ENCODE measurements around the gene TMEM41B.
"Not testable (repeated sequence)": the region's sequence is repeated elsewhere in the genome, so short reads cannot be mapped to it uniquely, and the experiment has no call there.

TMEM41B gene

DNA sequence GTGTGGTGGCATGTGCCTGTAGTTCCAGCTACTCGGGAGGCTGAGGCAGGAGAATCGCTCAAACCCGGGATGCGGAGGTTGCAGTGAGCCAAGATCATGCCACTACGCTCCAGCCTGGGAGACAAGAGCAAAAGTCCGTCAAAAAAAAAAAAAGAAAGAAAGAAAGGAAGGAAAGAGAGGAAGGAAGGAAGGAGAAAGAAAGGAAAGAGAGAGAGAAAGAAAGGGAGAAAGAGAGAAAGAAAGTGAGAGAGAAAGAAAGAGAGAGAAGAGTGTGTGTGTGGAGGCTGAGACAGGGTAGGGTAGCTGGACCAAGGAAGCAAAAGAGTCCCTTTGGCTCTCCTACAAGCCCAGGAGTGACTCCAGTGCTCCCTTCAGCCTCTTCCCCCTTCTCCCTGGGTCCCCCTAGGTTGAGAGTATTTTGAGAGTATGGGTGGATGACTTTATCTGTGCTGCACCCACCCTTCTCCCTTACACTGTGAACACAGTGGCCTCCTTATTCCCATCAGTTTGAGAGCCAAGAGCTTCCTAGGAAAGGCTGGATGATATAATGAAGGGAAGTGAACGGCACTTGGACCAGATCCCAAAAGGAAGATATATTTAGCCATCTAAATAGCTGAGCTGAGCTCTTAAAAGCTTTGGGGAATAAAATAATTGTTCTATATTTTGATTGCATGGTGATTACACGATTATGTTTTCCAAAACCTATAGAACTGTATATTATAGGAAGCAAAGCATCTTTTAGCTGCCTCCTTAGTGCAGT, 39.7 kb downstream of the TMEM41B start:
- Mint-ChIP-seq H3K27me3 (no peaks in the 10 kb centered on the region), H3K36me3 (no peaks in the 10 kb centered on the region), H3K9me3 (ENCODE audit: low read depth) (no peaks in the 10 kb centered on the region), H3K27ac (no peak overlapping the region), H3K4me3 (no peak overlapping the region), H3K4me1 (ENCODE audit: low read depth) (peaks cover 8% of the 10 kb centered on the region)

GRCh38 chr11:9273376-9274336, 40.7 kb downstream of the TMEM41B start:
- Mint-ChIP-seq H3K27me3 (no peaks in the 10 kb centered on the region), H3K4me1 (ENCODE audit: low read depth) (peaks cover 8% of the 10 kb centered on the region), H3K9me3 (ENCODE audit: low read depth) (no peaks in the 10 kb centered on the region), H3K4me3 (no peak overlapping the region), H3K36me3 (no peaks in the 10 kb centered on the region), H3K27ac (no peak overlapping the region)

- Mint-ChIP-seq H3K4me3 (no peak overlapping the region), H3K27ac (no peak overlapping the region), H3K36me3 (no peaks in the 10 kb centered on the region), H3K27me3 (no peaks in the 10 kb centered on the region), H3K9me3 (ENCODE audit: low read depth) (no peaks in the 10 kb centered on the region), H3K4me1 (ENCODE audit: low read depth) (peaks cover 10% of the 10 kb centered on the region)
These were observed 44.8 kb downstream of the TMEM41B start for GRCh38 chr11:9269492-9270013.

- H3K36me3 Mint-ChIP-seq = no peaks in the 10 kb centered on the region
- no peak overlapping the region for H3K27ac Mint-ChIP-seq
- no peaks in the 10 kb centered on the region for H3K27me3 Mint-ChIP-seq
- H3K4me3 Mint-ChIP-seq = no peak overlapping the region
- peaks cover 16% of the 10 kb centered on the region for H3K4me1 Mint-ChIP-seq (ENCODE audit: low read depth)
- H3K9me3 Mint-ChIP-seq (ENCODE audit: low read depth) = no peaks in the 10 kb centered on the region
These were observed 46.7 kb downstream of the TMEM41B start for GRCh38 chr11:9267680-9268079.

DNA sequence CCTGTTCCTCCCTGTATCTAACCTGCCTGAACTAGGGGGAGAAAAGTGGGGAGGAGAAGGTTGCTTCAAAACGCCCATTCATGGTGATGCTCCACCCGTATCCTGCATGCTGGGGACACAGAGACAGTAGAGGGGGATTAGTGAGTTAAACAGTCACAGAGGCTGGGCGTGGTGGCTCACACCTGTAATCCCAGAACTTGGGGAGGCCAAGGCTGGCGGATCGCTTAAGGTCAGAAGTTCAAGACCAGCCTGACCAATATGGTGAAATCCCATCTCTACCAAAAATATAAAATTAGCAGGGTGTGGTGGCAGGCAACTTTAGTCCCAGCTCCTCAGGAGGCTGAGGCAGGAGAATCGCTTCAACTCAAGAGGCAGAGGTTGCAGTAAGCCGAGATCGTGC, 47.5 kb downstream of the TMEM41B start:
- H3K27me3 Mint-ChIP-seq = no peaks in the 10 kb centered on the region
- peaks cover 22% of the 10 kb centered on the region for H3K4me1 Mint-ChIP-seq (ENCODE audit: low read depth)
- no peak overlapping the region for H3K27ac Mint-ChIP-seq
- H3K4me3 Mint-ChIP-seq = peak overlapping the region; percentile 88
- peaks cover 2% of the 10 kb centered on the region for H3K36me3 Mint-ChIP-seq
- H3K9me3 Mint-ChIP-seq (ENCODE audit: low read depth) = no peaks in the 10 kb centered on the region

GRCh38 chr11:9266132-9266736, 48.2 kb downstream of the TMEM41B start:
- Mint-ChIP-seq H3K9me3 (ENCODE audit: low read depth) (no peaks in the 10 kb centered on the region), H3K4me1 (ENCODE audit: low read depth) (peaks cover 28% of the 10 kb centered on the region), H3K27ac (peak overlapping the region; percentile 86), H3K36me3 (peaks cover 2% of the 10 kb centered on the region), H3K27me3 (no peaks in the 10 kb centered on the region), H3K4me3 (peak overlapping the region; percentile 88)

GRCh38 chr11:9265211-9266131, 48.9 kb downstream of the TMEM41B start, which contains the start of gene DENND5A:
TSS of gene DENND5A (minus strand) at chr11:9265350. CDS start at chr11:9265069, 281 bp downstream.
- Mint-ChIP-seq H3K27me3 (no peaks in the 10 kb centered on the region), H3K36me3 (peaks cover 2% of the 10 kb centered on the region), H3K4me3 (peak within 1 kb of the TSS; percentile 96), H3K27ac (peak within 1 kb of the TSS; percentile 99), H3K9me3 (ENCODE audit: low read depth) (no peaks in the 10 kb centered on the region), H3K4me1 (ENCODE audit: low read depth) (peaks cover 36% of the 10 kb centered on the region)

DNA sequence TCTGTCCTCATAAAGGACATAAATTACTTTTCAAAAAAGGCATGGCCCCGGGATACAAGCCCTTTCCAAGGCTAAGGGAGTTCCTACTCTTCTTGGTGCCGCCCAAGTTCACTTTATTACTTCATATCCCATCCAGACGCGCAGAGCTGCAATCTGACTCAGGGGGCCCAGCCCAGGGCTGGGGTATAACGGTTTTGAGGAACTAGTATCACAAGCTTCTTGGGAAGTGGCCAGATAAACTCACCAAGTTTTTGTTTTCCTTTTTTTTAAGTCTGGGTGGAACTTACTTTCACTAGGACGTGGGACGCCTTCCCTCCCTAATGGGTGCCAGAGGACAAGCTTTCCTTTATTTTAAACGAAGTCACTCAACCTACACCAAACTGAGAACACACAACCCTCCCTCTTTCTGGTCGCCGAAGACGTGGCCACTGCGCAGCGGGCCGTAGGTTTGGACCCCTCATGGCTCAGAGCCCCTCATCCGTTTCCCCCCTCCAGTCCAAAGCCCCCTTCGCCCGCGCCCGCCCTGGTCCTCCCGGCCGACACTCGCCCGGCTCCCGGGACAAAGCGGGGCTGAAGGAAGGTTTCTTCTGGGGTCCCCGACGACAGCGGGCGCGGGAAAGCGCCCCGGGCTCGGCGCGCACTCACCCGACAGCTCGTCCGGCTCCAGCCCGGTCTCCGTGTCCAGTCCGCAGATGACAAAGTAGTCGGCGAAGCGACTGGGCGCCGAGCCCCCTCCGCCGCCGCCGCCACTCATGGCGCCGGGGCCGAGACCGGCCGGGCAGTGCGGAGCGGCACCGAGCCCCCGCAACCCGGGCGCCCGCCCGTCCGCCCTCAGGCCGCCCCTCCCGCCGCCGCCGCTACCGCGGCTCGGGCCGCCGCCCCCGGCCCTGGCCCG, 49.8 kb downstream of the TMEM41B start:
- Mint-ChIP-seq H3K4me1 (ENCODE audit: low read depth) (peaks cover 43% of the 10 kb centered on the region), H3K27ac (peak overlapping the region; percentile 99), H3K36me3 (peaks cover 2% of the 10 kb centered on the region), H3K4me3 (peak overlapping the region; percentile 96), H3K9me3 (ENCODE audit: low read depth) (no peaks in the 10 kb centered on the region), H3K27me3 (no peaks in the 10 kb centered on the region)

GRCh38 chr11:9263840-9264315, 50.5 kb downstream of the TMEM41B start:
- peaks cover 43% of the 10 kb centered on the region for H3K4me1 Mint-ChIP-seq (ENCODE audit: low read depth)
- H3K36me3 Mint-ChIP-seq = peaks cover 2% of the 10 kb centered on the region
- H3K27ac Mint-ChIP-seq = peak overlapping the region; percentile 99
- H3K4me3 Mint-ChIP-seq = peak overlapping the region; percentile 96
- H3K9me3 Mint-ChIP-seq (ENCODE audit: low read depth) = no peaks in the 10 kb centered on the region
- H3K27me3 Mint-ChIP-seq = no peaks in the 10 kb centered on the region

- Mint-ChIP-seq H3K4me3 (peak overlapping the region; percentile 15), H3K4me1 (ENCODE audit: low read depth) (peaks cover 52% of the 10 kb centered on the region), H3K27ac (peak overlapping the region; percentile 23)
- H3K9me3 Mint-ChIP-seq (ENCODE audit: low read depth); H3K27me3 Mint-ChIP-seq; H3K36me3 Mint-ChIP-seq: not testable (repeated sequence)
These were observed 53.6 kb downstream of the TMEM41B start for GRCh38 chr11:9260838-9261146.

DNA sequence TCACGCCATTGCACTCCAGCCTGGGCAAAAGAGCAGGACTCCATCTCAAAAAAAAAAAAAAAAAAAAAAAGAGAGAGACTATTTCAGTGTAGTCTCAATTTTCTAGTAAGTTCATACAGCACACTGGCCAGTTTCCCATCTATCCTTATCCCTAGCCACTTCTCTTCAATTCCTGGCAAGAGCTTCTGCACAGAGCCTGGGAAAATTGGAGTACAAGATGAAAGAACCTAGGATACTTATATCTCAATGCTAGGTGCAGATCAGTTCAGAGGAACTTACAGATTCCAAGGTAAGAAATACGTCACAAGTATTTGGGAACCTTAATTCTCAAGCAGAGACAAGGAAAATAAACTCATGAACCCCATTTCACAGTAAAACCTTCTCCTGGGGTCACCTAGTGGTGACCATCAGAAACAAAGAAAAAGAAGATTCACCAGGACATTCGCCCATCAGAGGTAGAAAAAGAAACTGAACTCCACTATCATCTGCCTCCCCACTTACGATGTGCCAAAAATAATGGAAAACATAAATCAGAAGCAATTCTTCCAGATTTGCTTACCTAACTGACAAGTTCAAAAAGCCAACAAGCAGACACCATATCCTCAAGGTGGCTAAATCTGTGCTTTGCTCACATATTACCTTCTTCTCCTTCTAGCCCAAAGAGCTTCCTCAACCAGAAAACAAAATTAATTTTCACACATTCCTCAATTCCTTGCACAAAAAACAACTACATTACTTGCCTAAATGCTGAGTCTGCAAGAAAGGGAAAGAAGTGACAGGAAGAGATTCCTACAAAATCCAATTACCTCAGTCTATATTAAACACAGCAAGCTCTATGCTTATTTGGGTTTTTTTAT, 54.2 kb downstream of the TMEM41B start:
- Mint-ChIP-seq H3K27ac (peak overlapping the region; percentile 23), H3K27me3 (no peaks in the 10 kb centered on the region)

GRCh38 chr11:9258279-9258678, 56.1 kb downstream of the TMEM41B start:
- H3K4me3 Mint-ChIP-seq; H3K36me3 Mint-ChIP-seq; H3K9me3 Mint-ChIP-seq (ENCODE audit: low read depth); H3K27me3 Mint-ChIP-seq: not testable (repeated sequence)
- peaks cover 51% of the 10 kb centered on the region for H3K4me1 Mint-ChIP-seq (ENCODE audit: low read depth)
- H3K27ac Mint-ChIP-seq = peak overlapping the region; percentile 16

More for the DNA sequence above, 54.2 kb downstream of the TMEM41B start:
- H3K4me3 Mint-ChIP-seq = peak overlapping the region; percentile 15
- H3K4me1 Mint-ChIP-seq (ENCODE audit: low read depth) = peaks cover 51% of the 10 kb centered on the region
- H3K9me3 Mint-ChIP-seq (ENCODE audit: low read depth) = no peaks in the 10 kb centered on the region
- H3K36me3 Mint-ChIP-seq = peaks cover 7% of the 10 kb centered on the region
